OCI-M2 (cell line): ENCODE results near the gene LRRC47.
"Not testable (repeated sequence)": the region's sequence is repeated elsewhere in the genome, so short reads cannot be mapped to it uniquely, and the experiment has no call there.

ENCODE experiments used
- DNase-seq: peaks from one replicate; lab custom pipeline; 2025; ENCODE audit not compliant: unreplicated experiment; lab: John Stamatoyannopoulos, UW

The LRRC47 gene

GRCh38 chr1:3816331-3817137 lies 20.2 kb upstream of the LRRC47 start:
- DNase-seq: no peak

DNA sequence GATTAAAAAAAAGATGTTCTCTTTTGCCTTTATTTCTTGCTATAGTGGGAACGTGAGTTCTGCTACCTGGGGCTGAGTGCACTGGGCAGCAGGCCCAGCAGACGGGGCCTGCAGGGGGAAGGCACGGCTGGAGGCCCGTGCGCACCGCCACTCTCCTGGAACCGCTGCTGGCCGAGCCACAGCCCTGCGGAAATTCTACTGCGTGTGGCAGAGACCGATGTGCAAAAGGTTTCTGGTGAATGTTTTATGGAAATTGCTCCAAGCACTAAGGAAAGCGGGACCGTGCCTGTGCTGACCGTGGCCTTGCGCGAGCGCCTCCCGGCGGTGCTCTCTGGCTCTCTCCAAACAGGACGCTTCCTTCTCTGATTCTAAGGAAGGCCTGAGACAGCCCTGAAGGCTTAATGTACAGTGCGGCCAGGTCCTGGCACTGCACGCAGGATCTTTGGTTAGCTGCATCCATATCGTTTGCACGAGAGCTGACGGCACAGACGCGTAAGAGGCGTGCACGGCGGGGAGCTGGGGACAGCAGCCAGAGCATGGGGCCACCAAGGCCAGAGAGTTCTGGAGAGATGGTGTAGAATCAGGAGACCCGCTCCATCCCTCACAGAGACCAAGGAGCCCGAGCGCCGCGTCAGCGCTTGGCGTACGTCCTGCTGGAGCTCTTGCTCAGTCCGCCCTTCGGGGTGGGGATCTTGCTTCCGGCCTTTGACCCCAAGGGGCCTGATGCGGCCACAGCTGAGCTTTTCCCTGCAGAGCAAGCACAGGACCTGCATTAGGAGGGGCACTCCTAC lies 18.7 kb upstream of the LRRC47 start:
- no peak for DNase-seq

- DNase-seq: no peak
These were observed 17.8 kb upstream of the LRRC47 start for GRCh38 chr1:3814065-3814464.

DNA sequence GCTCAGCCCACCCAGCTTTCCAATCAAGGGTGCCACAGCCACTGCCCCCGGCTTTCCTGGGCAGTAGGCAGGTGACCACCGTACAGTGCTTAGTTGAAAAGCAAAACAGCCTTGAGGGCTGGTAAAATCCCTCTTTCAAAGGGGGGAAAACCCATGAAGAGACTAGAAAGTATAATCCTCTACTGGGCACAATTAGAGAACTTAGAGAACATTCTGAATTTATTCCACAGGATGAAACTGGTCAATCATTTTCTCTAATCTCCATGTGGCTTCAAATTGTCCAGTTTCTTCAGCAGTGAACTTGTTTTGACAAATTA lies 15.3 kb upstream of the LRRC47 start:
- no peak for DNase-seq

GRCh38 chr1:3810149-3810761 lies 14.0 kb upstream of the LRRC47 start:
- not testable (repeated sequence) for DNase-seq

DNA sequence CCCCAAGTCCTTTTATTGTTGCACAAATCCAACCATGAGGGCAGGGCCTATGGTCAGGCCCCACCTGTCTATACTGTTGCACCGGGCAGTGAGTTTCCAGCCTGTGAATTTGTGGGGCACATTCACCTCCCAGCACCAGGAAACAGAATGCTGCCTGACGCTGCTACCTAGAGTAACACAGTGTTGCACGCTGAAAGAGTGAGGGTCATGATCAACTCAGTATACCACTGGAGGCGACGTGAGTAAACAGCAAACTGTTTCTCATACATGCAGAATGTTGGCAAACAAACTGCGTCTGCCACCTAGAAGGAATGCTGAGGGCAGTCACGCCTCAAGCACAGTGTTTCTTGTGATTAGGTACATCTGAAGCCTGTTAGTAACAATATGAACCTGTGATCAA lies 13.4 kb upstream of the LRRC47 start:
- DNase-seq: no peak

DNA sequence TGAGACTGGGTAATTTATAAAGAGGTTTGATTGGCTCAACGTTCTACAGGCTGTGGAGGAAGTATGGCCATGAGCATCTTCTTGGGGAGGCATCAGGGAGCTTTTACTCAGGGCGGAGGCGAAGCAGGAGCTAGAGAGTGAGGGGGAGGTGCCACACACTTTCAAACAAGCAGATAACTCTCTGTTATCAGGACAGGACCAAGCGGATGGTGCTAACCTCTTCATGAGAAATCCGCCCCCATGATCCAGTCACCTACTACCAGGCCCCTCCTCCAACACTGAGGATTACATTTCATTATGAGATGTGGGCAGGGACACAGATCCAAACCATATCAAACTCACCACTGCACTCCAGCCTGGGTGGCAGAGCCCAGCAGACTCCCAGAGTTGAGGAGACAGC lies 11.5 kb upstream of the LRRC47 start:
- no peak for DNase-seq

- DNase-seq: no peak
These were observed 8.7 kb upstream of the LRRC47 start for GRCh38 chr1:3805038-3805437.

DNA sequence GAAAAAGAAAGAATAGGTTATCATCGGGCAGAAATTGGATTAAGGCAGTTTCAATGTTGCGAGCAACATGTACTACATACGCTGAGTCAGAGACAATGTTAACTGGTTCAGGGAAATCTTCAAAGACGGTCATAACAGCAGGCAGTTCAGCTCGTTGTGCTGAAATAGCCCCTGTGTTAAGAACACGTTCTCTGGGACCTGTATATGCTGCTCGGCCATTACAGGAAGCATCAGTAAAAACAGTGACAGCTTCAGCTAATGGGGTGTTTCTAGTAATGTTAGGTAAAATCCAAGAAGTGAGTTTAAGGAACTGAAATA lies 8.3 kb upstream of the LRRC47 start:
- not testable (repeated sequence) for DNase-seq

DNA sequence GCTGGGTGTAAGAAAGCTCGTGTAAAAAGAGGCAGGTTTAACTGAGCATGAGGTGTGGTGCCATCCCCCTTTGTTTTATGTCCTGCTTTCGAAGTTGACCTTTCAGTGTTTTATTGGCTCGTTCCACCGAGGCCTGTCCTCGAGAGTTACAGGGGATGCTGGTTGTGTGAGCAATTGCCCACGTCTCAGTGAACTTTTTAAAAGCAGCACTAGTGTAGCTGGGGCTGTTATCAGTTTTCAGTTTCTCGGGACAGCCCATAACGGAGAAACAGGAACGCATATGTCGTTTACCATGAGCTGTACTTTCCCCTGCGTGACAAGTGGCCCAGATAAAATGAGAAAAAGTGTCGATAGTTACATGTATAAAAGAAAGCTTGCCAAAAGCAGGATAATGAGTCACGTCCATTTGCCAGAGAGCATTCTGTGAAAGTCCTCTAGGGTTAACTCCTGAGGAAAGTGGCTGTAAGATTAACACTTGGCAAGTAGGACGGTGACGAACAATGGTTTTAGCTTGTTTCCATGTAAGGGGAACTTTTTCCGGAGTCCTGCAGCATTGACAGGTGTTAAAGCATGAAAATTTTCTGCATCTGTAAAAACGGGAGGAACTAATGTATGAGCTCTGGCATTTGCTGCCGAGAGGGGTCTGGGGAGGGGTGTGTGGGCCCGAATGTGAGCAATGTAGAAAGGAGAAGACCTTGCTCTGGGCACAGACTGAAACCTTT lies 7.8 kb upstream of the LRRC47 start:
- DNase-seq: no peak

- not testable (repeated sequence) for DNase-seq
These were observed 4.5 kb upstream of the LRRC47 start for GRCh38 chr1:3800795-3801194.

DNA sequence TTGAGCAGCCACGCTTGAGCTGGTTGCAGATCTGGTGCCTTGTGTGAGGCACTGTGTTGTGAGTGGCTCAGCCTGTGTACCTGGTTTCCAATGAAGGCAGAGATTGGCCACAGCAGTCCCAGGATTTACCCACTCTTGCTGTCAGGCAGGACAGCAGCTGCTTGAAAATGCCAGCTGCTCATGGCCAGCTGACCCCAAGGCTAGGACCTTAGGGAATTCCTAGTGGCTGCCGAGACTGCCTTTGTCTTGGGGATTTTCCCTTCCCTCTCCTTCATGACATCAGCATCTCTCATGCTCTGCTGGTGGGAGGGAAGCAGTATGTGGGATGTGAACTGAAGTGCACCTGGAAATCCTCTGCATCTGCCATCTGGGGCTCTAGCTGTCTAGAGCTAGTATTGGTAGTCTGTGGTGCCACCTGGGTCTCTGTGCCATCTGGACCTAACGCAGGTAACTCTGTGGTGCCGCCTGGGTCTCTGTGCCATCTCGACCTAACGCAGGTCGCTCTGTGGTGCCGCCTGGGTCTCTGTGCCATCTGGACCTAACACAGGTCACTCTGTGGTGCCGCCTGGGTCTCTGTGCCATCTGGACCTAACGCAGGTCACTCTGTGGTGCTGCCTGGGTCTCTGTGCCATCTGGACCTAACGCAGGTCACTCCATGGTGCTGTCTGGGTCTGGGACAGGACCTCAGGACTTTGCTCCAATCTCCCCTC lies 3.8 kb upstream of the LRRC47 start:
- DNase-seq: no peak

GRCh38 chr1:3795453-3796214 lies 664 bp downstream of the LRRC47 start:
- DNase-seq: no peak

- no peak for DNase-seq
These were observed 5.3 kb downstream of the LRRC47 start for GRCh38 chr1:3790952-3791351.

GRCh38 chr1:3790500-3790923 lies 5.8 kb downstream of the LRRC47 start:
- DNase-seq: no peak

DNA sequence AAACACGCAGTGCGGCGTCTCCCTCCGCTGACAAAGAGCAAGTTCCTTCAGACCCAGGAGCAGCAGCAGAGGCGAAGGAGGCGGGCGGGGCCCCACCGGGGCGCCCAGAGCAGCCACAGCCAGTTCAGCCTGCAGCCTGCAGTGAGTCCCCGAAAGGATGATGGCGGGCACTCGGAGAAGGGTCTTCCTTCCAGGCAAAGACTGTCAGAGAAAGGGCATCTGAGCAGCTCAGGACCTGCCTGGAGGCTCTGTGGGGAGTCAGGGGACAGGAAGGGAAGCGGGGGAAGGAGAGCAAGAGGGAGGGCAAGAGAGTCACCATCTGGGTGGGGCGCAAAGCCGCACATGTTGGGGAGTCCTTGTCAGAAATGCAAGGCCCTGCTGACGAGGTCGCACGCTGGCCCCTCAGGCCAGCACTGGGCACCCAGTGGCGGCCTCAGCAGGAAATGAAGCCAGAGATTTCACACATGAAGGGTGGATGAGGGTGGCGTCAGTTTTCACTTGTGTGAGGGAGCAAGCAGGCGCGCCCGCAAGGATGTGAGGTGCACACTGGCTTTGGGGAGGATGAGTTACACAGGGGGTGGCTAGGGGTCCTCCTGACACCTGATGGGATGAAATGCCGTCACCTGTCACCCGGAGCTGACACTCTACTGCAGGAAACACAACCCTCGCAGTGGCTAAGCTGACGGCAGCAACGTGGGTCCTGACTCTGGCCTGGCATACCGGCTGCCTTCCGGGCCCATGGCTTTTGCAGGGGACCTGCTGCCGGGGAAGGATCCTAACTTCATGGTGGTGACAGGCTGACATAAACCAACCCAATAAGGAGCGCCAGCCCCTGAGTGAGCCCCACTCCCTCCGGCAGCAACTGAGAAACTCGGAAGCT lies 6.6 kb downstream of the LRRC47 start:
- no peak for DNase-seq

GRCh38 chr1:3788756-3789420 lies 7.4 kb downstream of the LRRC47 start:
- DNase-seq: no peak

GRCh38 chr1:3787745-3788605 lies 8.3 kb downstream of the LRRC47 start:
- DNase-seq: no peak
